ENCODE measurements around the gene IL1F10. TPM values are rescaled to one million over a fixed set of nuclear protein-coding genes. Genes with fewer than 3 reads are reported as not detected.

Gene IL1F10
- total RNA-seq, 2 donors from 2014 or later, result not detected

GRCh38 chr2:113102133-113102532 lies 34.4 kb downstream of the IL1F10 start:
- no peaks in the 10 kb centered on the region for H3K4me1 ChIP-seq (replicated peaks)
- TF ChIP-seq POLR2A (IDR thresholded peaks at IDR 0.05) (no peak), POLR2AphosphoS5 (IDR thresholded peaks at IDR 0.05) (no peak)
- TF ChIP-seq, protein P1, sequence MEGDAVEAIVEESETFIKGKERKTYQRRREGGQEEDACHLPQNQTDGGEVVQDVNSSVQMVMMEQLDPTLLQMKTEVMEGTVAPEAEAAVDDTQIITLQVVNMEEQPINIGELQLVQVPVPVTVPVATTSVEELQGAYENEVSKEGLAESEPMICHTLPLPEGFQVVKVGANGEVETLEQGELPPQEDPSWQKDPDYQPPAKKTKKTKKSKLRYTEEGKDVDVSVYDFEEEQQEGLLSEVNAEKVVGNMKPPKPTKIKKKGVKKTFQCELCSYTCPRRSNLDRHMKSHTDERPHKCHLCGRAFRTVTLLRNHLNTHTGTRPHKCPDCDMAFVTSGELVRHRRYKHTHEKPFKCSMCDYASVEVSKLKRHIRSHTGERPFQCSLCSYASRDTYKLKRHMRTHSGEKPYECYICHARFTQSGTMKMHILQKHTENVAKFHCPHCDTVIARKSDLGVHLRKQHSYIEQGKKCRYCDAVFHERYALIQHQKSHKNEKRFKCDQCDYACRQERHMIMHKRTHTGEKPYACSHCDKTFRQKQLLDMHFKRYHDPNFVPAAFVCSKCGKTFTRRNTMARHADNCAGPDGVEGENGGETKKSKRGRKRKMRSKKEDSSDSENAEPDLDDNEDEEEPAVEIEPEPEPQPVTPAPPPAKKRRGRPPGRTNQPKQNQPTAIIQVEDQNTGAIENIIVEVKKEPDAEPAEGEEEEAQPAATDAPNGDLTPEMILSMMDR (IDR thresholded peaks at IDR 0.05), result no peak
- no peaks in the 10 kb centered on the region for H3K36me3 ChIP-seq
- no peak overlapping the region for H3K27ac ChIP-seq
- H3K4me3 ChIP-seq, result no peak overlapping the region
- H3K9me3 ChIP-seq, result no peaks in the 10 kb centered on the region
- intact Hi-C loops (cut with DNase I), result no loop called here
- H3K27me3 ChIP-seq (replicated peaks; ENCODE audit: insufficient read depth), result no peaks in the 10 kb centered on the region
- 73% methylated on average over 2 of the region's 2 CpGs for WGBS
- no peak for DNase-seq (ENCODE audit: low spot score)

GRCh38 chr2:113103277-113103676 lies 35.5 kb downstream of the IL1F10 start:
- no peak for DNase-seq (ENCODE audit: low spot score)
- WGBS, result 93% methylated on average over 4 of the region's 4 CpGs
- H3K4me3 ChIP-seq, result no peak overlapping the region
- no peaks in the 10 kb centered on the region for H3K27me3 ChIP-seq (replicated peaks; ENCODE audit: insufficient read depth)
- no peaks in the 10 kb centered on the region for H3K4me1 ChIP-seq (replicated peaks)
- no peaks in the 10 kb centered on the region for H3K36me3 ChIP-seq
- intact Hi-C loops (cut with DNase I), result no loop called here
- no peak overlapping the region for H3K27ac ChIP-seq
- TF ChIP-seq, protein P1 (IDR thresholded peaks at IDR 0.05), result no peak
- no peak for TF ChIP-seq POLR2AphosphoS5 (IDR thresholded peaks at IDR 0.05)
- no peak for TF ChIP-seq POLR2A (IDR thresholded peaks at IDR 0.05)
- H3K9me3 ChIP-seq, result no peaks in the 10 kb centered on the region

DNA sequence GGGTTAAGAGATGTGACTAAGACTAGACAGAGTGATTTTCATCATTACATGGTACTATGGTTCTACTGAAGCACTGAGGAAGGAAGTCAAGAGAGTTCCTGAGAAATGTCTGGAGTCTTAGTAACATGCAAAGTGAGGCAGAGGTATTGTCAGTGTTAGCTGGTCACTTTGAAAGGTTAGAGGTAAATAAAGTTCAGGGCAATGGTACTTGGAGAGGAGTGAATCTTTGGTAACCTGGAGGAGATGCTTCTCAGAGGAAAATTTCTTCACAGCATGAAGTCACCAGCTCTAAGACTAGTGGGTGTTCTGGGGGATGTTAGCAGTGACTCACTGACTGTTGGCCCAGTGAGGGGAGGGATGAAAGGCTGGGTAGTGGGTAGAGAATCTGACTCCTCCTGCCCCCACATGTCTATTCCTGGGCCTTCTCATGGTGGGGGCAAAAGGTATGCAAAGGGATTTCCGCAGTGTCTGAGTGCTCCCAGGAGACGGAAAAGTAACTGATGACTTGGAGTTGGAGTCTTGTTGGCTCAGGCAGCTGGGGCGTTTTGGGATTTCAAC lies 36.4 kb downstream of the IL1F10 start:
- Histone ChIP-seq H3K4me1 (replicated peaks) (no peaks in the 10 kb centered on the region), H3K4me3 (no peak overlapping the region)
- intact Hi-C loops (cut with DNase I), result no loop called here

DNA sequence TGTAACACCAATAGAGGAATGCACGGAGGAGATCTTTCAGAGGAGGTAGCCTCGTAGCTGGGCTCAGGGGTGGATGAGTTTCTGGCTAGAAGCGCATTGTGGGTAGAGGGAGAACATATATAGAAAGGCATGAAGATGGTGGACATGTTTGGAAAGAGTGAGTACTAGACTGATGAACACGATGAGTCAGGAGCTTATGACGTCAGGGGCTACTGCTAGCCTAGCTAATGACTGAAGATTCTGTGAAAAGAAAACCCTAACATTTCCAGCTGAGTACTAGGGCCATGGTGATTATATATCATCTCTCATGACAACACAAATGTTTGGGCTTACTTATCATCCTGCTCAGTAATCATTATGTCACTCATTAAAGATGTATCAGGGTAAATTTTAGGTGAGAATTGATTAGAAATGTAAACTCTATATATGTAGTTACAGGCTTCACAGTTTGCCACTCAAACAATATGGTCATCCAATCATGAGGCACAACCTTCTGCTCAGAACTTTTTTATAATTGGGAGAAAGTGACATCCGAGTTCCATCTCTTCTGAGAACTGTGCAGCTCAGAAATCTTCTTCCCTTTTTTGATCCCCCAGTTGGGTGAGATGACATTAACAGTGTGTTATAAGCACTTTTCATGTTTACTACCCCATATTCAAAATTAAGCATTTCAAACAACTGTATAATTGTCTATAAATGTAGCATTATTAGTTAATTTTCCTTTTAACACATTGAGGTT lies 37.4 kb downstream of the IL1F10 start:
- intact Hi-C loops (cut with DNase I), result no loop called here
- no peak overlapping the region for H3K27ac ChIP-seq
- peaks cover 2% of the 10 kb centered on the region for H3K27me3 ChIP-seq (replicated peaks; ENCODE audit: insufficient read depth)
- WGBS, result 72% methylated on average over 6 of the region's 6 CpGs
- H3K9me3 ChIP-seq, result no peaks in the 10 kb centered on the region
- no peaks in the 10 kb centered on the region for H3K4me1 ChIP-seq (replicated peaks)
- no peak overlapping the region for H3K4me3 ChIP-seq
- TF ChIP-seq, protein P1 (IDR thresholded peaks at IDR 0.05), result no peak
- TF ChIP-seq POLR2AphosphoS5 (IDR thresholded peaks at IDR 0.05), result no peak
- no peak for TF ChIP-seq POLR2A (IDR thresholded peaks at IDR 0.05)
- DNase-seq (ENCODE audit: low spot score), result no peak
- H3K36me3 ChIP-seq, result no peaks in the 10 kb centered on the region

More for the DNA sequence above, 36.4 kb downstream of the IL1F10 start:
- Histone ChIP-seq H3K36me3 (no peaks in the 10 kb centered on the region), H3K27me3 (replicated peaks; ENCODE audit: insufficient read depth) (peaks cover 2% of the 10 kb centered on the region), H3K9me3 (no peaks in the 10 kb centered on the region), H3K27ac (no peak overlapping the region)
- WGBS, result 72% methylated on average over 3 of the region's 3 CpGs
- TF ChIP-seq POLR2A (IDR thresholded peaks at IDR 0.05), result no peak
- TF ChIP-seq, protein P1 (IDR thresholded peaks at IDR 0.05), result no peak
- no peak for TF ChIP-seq POLR2AphosphoS5 (IDR thresholded peaks at IDR 0.05)
- no peak for DNase-seq (ENCODE audit: low spot score)

DNA sequence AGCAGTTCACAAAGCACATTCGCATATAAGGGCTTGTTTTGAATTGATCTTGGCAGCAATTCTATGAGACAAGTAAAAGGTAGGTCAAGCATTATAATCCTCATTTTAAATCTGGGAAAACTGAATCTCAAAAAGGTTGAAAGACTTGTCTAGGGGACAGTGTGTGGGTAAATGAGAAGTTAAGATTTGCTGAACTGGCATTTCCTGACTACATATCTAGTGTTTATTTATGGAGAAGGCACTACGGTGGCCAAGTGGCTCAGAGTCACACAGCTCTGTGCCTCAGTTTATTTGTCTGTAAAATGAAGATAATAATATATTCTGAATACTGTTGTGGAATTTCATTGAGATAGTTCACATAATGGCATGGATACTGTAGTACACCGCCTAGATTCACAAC lies 43.4 kb downstream of the IL1F10 start:
- WGBS, result 57% methylated on average over 3 of the region's 3 CpGs
- Histone ChIP-seq H3K36me3 (no peaks in the 10 kb centered on the region), H3K9me3 (no peaks in the 10 kb centered on the region), H3K27ac (no peak overlapping the region), H3K4me1 (replicated peaks) (no peaks in the 10 kb centered on the region), H3K4me3 (no peak overlapping the region), H3K27me3 (replicated peaks; ENCODE audit: insufficient read depth) (peaks cover 2% of the 10 kb centered on the region)
- TF ChIP-seq, protein P1 (IDR thresholded peaks at IDR 0.05), result no peak
- TF ChIP-seq POLR2AphosphoS5 (IDR thresholded peaks at IDR 0.05), result no peak
- TF ChIP-seq POLR2A (IDR thresholded peaks at IDR 0.05), result no peak
- no peak for DNase-seq (ENCODE audit: low spot score)
- intact Hi-C loops (cut with DNase I), result no loop called here
